ENCODE measurements around the gene STK33.

DNA sequence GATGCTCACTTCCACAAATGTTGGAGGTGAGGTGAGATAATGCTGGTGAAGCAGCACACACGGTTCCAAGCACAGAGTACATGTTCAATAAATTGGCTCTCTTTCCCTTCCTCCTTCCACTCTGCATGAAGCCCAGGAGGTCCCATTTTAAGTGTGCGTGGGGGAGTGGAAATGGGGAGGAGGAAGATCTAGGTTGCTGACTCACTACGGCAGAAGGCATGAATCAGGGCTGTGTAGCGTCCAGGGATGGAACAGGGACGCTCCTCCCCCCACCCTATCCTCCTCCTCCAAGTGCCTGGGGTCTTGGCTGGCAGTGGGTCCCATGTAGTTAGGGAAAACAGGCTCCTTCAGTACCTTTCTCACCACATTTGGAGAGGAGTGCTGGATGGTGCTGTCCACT, 44.3 kb upstream of the STK33 start:
- no peak for TF ChIP-seq EZH2 (IDR thresholded peaks at IDR 0.05; ENCODE audit: borderline replicate concordance, low read depth, low read length, severe bottlenecking)
- no peak for TF ChIP-seq POLR2A (IDR thresholded peaks at IDR 0.05; ENCODE audit: low read depth, low read length)
- TF ChIP-seq CTCF (IDR thresholded peaks at IDR 0.05; ENCODE audit: extremely low read depth in 1 of 2, insufficient read depth in 1 of 2, low read depth in 1 of 2, low read length in 2 of 2), result no peak
